HCT116 (cell line): ENCODE data around the gene HSPG2. TPM values are rescaled to one million over a fixed set of nuclear protein-coding genes. Genes with fewer than 3 reads are reported as not detected.

Source experiments
- ATAC-seq: fragments of 200-7000 bp; cut with Tn5 transposase; 2 replicates; pipeline ENCODE4 v1.9.1; 2020; ENCODE audit warnings: mild to moderate bottlenecking, moderate library complexity
- BruUV-seq: library from RNA; stranded (reverse); fragments of 400-500 nt; replicated peaks from 2 replicates; lab custom pipeline; 2021; lab: Mats Ljungman, UMichigan
- CTCF ChIA-PET: fragments of 300-600 bp; sonication (Branson Sonifier 250); formaldehyde crosslinking; loops from one replicate; lab custom pipeline; 2021; ENCODE audit warnings: antibody characterized with exemption; lab: Charles Lee
- POLR2A ChIA-PET: fragments of 300-600, 350-600 bp; sonication (Branson Sonifier 250); formaldehyde crosslinking; loops from one replicate; lab custom pipeline; 2021; ENCODE audit warnings: antibody characterized with exemption; lab: Charles Lee
- RAD21 ChIA-PET, 2 experiments: fragments of 300-600 bp; sonication (Branson Sonifier 250); formaldehyde crosslinking; loops; one replicate each; lab custom pipeline; 2023; ENCODE audit warnings: low total read pairs in 2 of 2; ENCODE audit not compliant: uncharacterized antibody in 2 of 2, unreplicated experiment in 2 of 2, low non-redundant PET in 1 of 2; lab: Charles Lee
- DNase-seq: peaks from one replicate; pipeline ENCODE4 v3.0.0-alpha.2; 2010; ENCODE audit warnings: low read depth, low spot score
- H2AFZ ChIP-seq: fragments of 200-600 bp; shearing (Covaris generic), sonication (generic); 2 replicates; pipeline ENCODE4 v1.6.1; 2017; ENCODE audit warnings: low read depth, mixed run types, mixed read lengths, antibody characterized with exemption, low read length; ENCODE audit not compliant: poor library complexity, severe bottlenecking
- H3K27ac ChIP-seq: 2 replicates; pipeline ENCODE4 v1.5.1; 2012; ENCODE audit warnings: low read depth, low read length
- H3K27me3 ChIP-seq: fragments of 200-600 bp; sonication (generic); 2 replicates; pipeline ENCODE4 v1.6.1; 2016; ENCODE audit warnings: mixed run types, low read length, mixed read lengths; ENCODE audit not compliant: insufficient read depth
- H3K36me3 ChIP-seq, 2 experiments: fragments of 200-500 bp in 1 of 2; fragments of 200-600 bp in 1 of 2; sonication (Bioruptor generic) in 1 of 2; sonication (generic) in 1 of 2; 2 replicates each; pipeline versions ENCODE4 v1.5.1 to v1.6.1; 2014 to 2016; ENCODE audit warnings: low read length in 2 of 2, inconsistent platforms in 1 of 2, mixed read lengths in 1 of 2, mixed run types in 1 of 2; ENCODE audit not compliant: insufficient read depth in 2 of 2, control insufficient read depth in 1 of 2
- H3K4me1 ChIP-seq, 2 experiments: fragments of 200-600 bp in 1 of 2; sonication (generic) in 1 of 2; 2 replicates each; pipeline versions ENCODE4 v1.5.1 to v1.6.1; 2012 to 2017; ENCODE audit warnings: low read length in 2 of 2, inconsistent platforms in 1 of 2, mild to moderate bottlenecking in 1 of 2, mixed read lengths in 1 of 2, mixed run types in 1 of 2, moderate library complexity in 1 of 2; ENCODE audit not compliant: insufficient read depth in 2 of 2, control insufficient read depth in 1 of 2
- H3K4me2 ChIP-seq: fragments of 200-600 bp; sonication (generic); 2 replicates; pipeline ENCODE4 v1.6.1; 2017; ENCODE audit warnings: mixed run types, low read length, mixed read lengths
- H3K4me3 ChIP-seq, 2 experiments: fragments of 200-600 bp in 1 of 2; sonication (generic) in 1 of 2; replicated peaks in 1 of 2; 2 replicates each; pipeline ENCODE4 v1.5.1; 2011 to 2016; ENCODE audit warnings: low read length in 2 of 2, control low read depth in 1 of 2, low read depth in 1 of 2, mild to moderate bottlenecking in 1 of 2, mixed read lengths in 1 of 2, mixed run types in 1 of 2
- H3K79me2 ChIP-seq: fragments of 200-600 bp; sonication (generic); 2 replicates; pipeline ENCODE4 v1.6.1; 2017; ENCODE audit warnings: mild to moderate bottlenecking, mixed run types, low read length, moderate library complexity, mixed read lengths; ENCODE audit not compliant: insufficient read depth
- H3K9ac ChIP-seq: fragments of 200-600 bp; sonication (generic); 2 replicates; pipeline ENCODE4 v1.6.1; 2016; ENCODE audit warnings: low read length, mixed read lengths
- H3K9me2 ChIP-seq: fragments of 200-600 bp; sonication (generic), shearing (Covaris generic); 2 replicates; pipeline ENCODE4 v1.6.1; 2017; ENCODE audit warnings: mixed run types, mild to moderate bottlenecking, moderate library complexity; ENCODE audit not compliant: insufficient read depth
- H3K9me3 ChIP-seq, 2 experiments: fragments of 200-500 bp in 1 of 2; fragments of 200-600 bp in 1 of 2; sonication (Bioruptor generic) in 1 of 2; sonication (generic) in 1 of 2; 2 replicates each; pipeline ENCODE4 v1.6.1; 2014 to 2017; ENCODE audit warnings: low read length in 2 of 2, mixed read lengths in 2 of 2, inconsistent platforms in 1 of 2, low read depth in 1 of 2, mild to moderate bottlenecking in 1 of 2, mixed run types in 1 of 2, moderate library complexity in 1 of 2; ENCODE audit not compliant: control insufficient read depth in 1 of 2, insufficient read depth in 1 of 2
- H4K20me1 ChIP-seq: fragments of 200-600 bp; sonication (generic), shearing (Covaris generic); 2 replicates; pipeline ENCODE4 v1.6.1; 2017; ENCODE audit warnings: mixed run types, mild to moderate bottlenecking, moderate library complexity; ENCODE audit not compliant: insufficient read depth
- CBX3 ChIP-seq: IDR thresholded peaks from 2 replicates; pipeline ENCODE4 v1.6.1; 2012; ENCODE audit warnings: low read depth
- EGR1 ChIP-seq: IDR thresholded peaks from 2 replicates; pipeline ENCODE4 v1.6.1; 2012; ENCODE audit warnings: low read depth
- ELF1 ChIP-seq: IDR thresholded peaks from 2 replicates; pipeline ENCODE4 v1.6.1; 2012; ENCODE audit warnings: low read depth, borderline replicate concordance
- EZH2 ChIP-seq: fragments of 200-600 bp; sonication (generic); IDR thresholded peaks from 2 replicates; pipeline ENCODE4 v1.6.1; 2017; ENCODE audit warnings: antibody characterized with exemption, mixed run types
- EZH2phosphoT487 ChIP-seq: fragments of 200-600 bp; IDR thresholded peaks from 2 replicates; pipeline ENCODE4 v1.6.1; 2018; ENCODE audit warnings: antibody characterized with exemption, borderline replicate concordance
- FOSL1 ChIP-seq: IDR thresholded peaks from 2 replicates; pipeline ENCODE4 v1.6.1; 2012; ENCODE audit warnings: low read depth
- MAX ChIP-seq: IDR thresholded peaks from 2 replicates; pipeline ENCODE4 v1.6.1; 2012
- POLR2A ChIP-seq: IDR thresholded peaks from 2 replicates; pipeline ENCODE4 v1.7.0; 2011; ENCODE audit warnings: borderline replicate concordance; ENCODE audit not compliant: insufficient read depth, insufficient read length; ENCODE audit errors: extremely low read depth
- REST ChIP-seq: IDR thresholded peaks from 2 replicates; pipeline ENCODE4 v1.6.1; 2012; ENCODE audit warnings: low read depth
- SIN3A ChIP-seq: IDR thresholded peaks from 2 replicates; pipeline ENCODE4 v1.6.1; 2012; ENCODE audit warnings: low read depth
- SP1 ChIP-seq: IDR thresholded peaks from 2 replicates; pipeline ENCODE4 v1.6.1; 2012; ENCODE audit warnings: low read depth
- SRF ChIP-seq: IDR thresholded peaks from 2 replicates; pipeline ENCODE4 v1.6.1; 2012; ENCODE audit warnings: low read depth
- TCF7L2 ChIP-seq: IDR thresholded peaks from 2 replicates; pipeline ENCODE4 v1.7.0; 2011; ENCODE audit warnings: borderline replicate concordance, inconsistent platforms; ENCODE audit not compliant: insufficient read depth, insufficient read length; ENCODE audit errors: extremely low read depth
- YY1 ChIP-seq: IDR thresholded peaks from 2 replicates; pipeline ENCODE4 v1.6.1; 2011; ENCODE audit warnings: low read length, low read depth, moderate library complexity, mild to moderate bottlenecking; ENCODE audit not compliant: insufficient replicate concordance; ENCODE audit errors: extremely low read depth
- ZFX ChIP-seq: fragments of 450-650 bp; IDR thresholded peaks from 2 replicates; pipeline ENCODE4 v1.6.1; 2017
- ZNF274 ChIP-seq: fragments of 200-500 bp; sonication (Bioruptor generic); IDR thresholded peaks from 2 replicates; pipeline ENCODE4 v1.6.1; 2014; ENCODE audit warnings: mild to moderate bottlenecking, low read depth, low read length, inconsistent platforms
- intact Hi-C: fragments of 100-400 bp; cut with micrococcal nuclease; formaldehyde crosslinking; loops from 2 replicates; pipeline ENCODE4 v1.10.0; 2022
- total RNA-seq: library from RNA; stranded (reverse); gene quantifications from one replicate; pipeline ENCODE4 v1.2.1, GENCODE V29; 2021; ENCODE audit not compliant: unreplicated experiment

Gene HSPG2
- total RNA-seq, 1 experiment from 2014 or later: 55.7 TPM

- intact Hi-C loops: no loop called here
- Histone ChIP-seq H3K4me2 (no peak overlapping the region), H3K27ac (no peak overlapping the region), H4K20me1 (no peaks in the 10 kb centered on the region), H3K79me2 (no peaks in the 10 kb centered on the region), H3K4me1 (peaks cover 10 to 15% of the 10 kb centered on the region in 2 experiments; a peak in 3 of 4 replicates), H2AFZ (no peak overlapping the region), H3K4me3 (no peak overlapping the region), H3K27me3 (no peaks in the 10 kb centered on the region), H3K9me3 (no peaks in the 10 kb centered on the region), H3K9me2 (no peaks in the 10 kb centered on the region), H3K36me3 (peaks cover 0 to 2% of the 10 kb centered on the region in 2 experiments; a peak in 1 of 4 replicates), H3K9ac (no peak overlapping the region)
- TF ChIP-seq SRF (no peak), POLR2A (no peak), ZNF274 (no peak), ELF1 (no peak), ZFX (no peak), YY1 (no peak), EGR1 (no peak), REST (no peak), SIN3A (no peak), MAX (no peak), EZH2 (no peak), FOSL1 (no peak), SP1 (no peak), CBX3 (no peak), EZH2phosphoT487 (no peak), TCF7L2 (no peak)
- no TSS peak for BruUV-seq
- ChIA-PET POLR2A (no interaction called here), RAD21 (no interaction called here), CTCF (no interaction called here)
- ATAC-seq (no peak), DNase-seq (no peak)
Measured at GRCh38 chr1:21875621-21876063, 61.5 kb downstream of the HSPG2 start.
